ENCODE data around the gene LIN9. TPM values are rescaled to one million over a fixed set of nuclear protein-coding genes. Genes with fewer than 3 reads are reported as not detected.
A peak's percentile ranks its signal among the peaks of the same experiment; 100 is the strongest.
"Not testable (repeated sequence)": the region's sequence is repeated elsewhere in the genome, so short reads cannot be mapped to it uniquely, and the experiment has no call there.

LIN9 gene
- total RNA-seq, 1 donor from 2014 or later: 0.43 TPM

- Histone ChIP-seq H3K4me3 (no peak overlapping the region), H3K27me3 (no peaks in the 10 kb centered on the region), H3K36me3 (no peaks in the 10 kb centered on the region), H3K4me1 (no peaks in the 10 kb centered on the region), H3K27ac (peak overlapping the region in 1 of 2 donors; percentile 30), H3K9me3 (no peaks in the 10 kb centered on the region)
- TF ChIP-seq CTCF (IDR thresholded peaks at IDR 0.05): no peak
- DNase-seq (ENCODE audit: low spot score in 2 of 2): no peak
- intact Hi-C loops (cut with DNase I): no loop called here
Measured at GRCh38 chr1:226268421-226269124, 40.4 kb downstream of the LIN9 start.

GRCh38 chr1:226261818-226262217, 47.1 kb downstream of the LIN9 start:
- intact Hi-C loops (cut with DNase I): no loop called here
- no peak overlapping the region for H3K4me3 ChIP-seq
- H3K4me1 ChIP-seq: no peaks in the 10 kb centered on the region
- DNase-seq (ENCODE audit: low spot score in 2 of 2): no peak
- H3K27ac ChIP-seq: no peak overlapping the region
- no peaks in the 10 kb centered on the region for H3K36me3 ChIP-seq
- no peak for TF ChIP-seq CTCF (IDR thresholded peaks at IDR 0.05)
- peaks cover 0 to 7% of the 10 kb centered on the region in 2 donors for H3K9me3 ChIP-seq
- no peaks in the 10 kb centered on the region for H3K27me3 ChIP-seq

GRCh38 chr1:226255380-226255779, 53.6 kb downstream of the LIN9 start:
- DNase-seq (ENCODE audit: low spot score in 2 of 2): no peak
- no peaks in the 10 kb centered on the region for H3K4me1 ChIP-seq
- H3K4me3 ChIP-seq: no peak overlapping the region
- H3K27ac ChIP-seq: no peak overlapping the region
- intact Hi-C loops (cut with DNase I): no loop called here
- no peaks in the 10 kb centered on the region for H3K36me3 ChIP-seq
- H3K9me3 ChIP-seq: peaks cover 0 to 7% of the 10 kb centered on the region in 2 donors
- no peak for TF ChIP-seq CTCF (IDR thresholded peaks at IDR 0.05)
- H3K27me3 ChIP-seq: no peaks in the 10 kb centered on the region

GRCh38 chr1:226253933-226254332, 55.0 kb downstream of the LIN9 start:
- H3K9me3 ChIP-seq: no peaks in the 10 kb centered on the region
- intact Hi-C loops (cut with DNase I): no loop called here
- no peaks in the 10 kb centered on the region for H3K27me3 ChIP-seq
- DNase-seq (ENCODE audit: low spot score in 2 of 2): no peak
- no peak for TF ChIP-seq CTCF (IDR thresholded peaks at IDR 0.05)
- H3K27ac ChIP-seq: no peak overlapping the region
- no peaks in the 10 kb centered on the region for H3K4me1 ChIP-seq
- no peaks in the 10 kb centered on the region for H3K36me3 ChIP-seq
- no peak overlapping the region for H3K4me3 ChIP-seq

- H3K27me3 ChIP-seq; H3K27ac ChIP-seq; H3K4me1 ChIP-seq; H3K36me3 ChIP-seq; H3K9me3 ChIP-seq; H3K4me3 ChIP-seq; intact Hi-C loops (cut with DNase I); DNase-seq (ENCODE audit: low spot score in 2 of 2): not testable (repeated sequence)
Measured at GRCh38 chr1:226252841-226253240, 56.1 kb downstream of the LIN9 start.

- no peak overlapping the region for H3K27ac ChIP-seq
- intact Hi-C loops (cut with DNase I): no loop called here
- H3K9me3 ChIP-seq: no peaks in the 10 kb centered on the region
Measured at GRCh38 chr1:226250511-226250910, 58.5 kb downstream of the LIN9 start.

More at GRCh38 chr1:226250511-226250910, 58.5 kb downstream of the LIN9 start:
- no peaks in the 10 kb centered on the region for H3K4me1 ChIP-seq
- no peaks in the 10 kb centered on the region for H3K27me3 ChIP-seq
- H3K36me3 ChIP-seq: no peaks in the 10 kb centered on the region
- no peak for DNase-seq (ENCODE audit: low spot score in 2 of 2)
- TF ChIP-seq CTCF (IDR thresholded peaks at IDR 0.05): no peak
- no peak overlapping the region for H3K4me3 ChIP-seq
